HG02981 (cell line): Measurements from ENCODE around the gene KIAA1217.
"Not testable (repeated sequence)": the region's sequence is repeated elsewhere in the genome, so short reads cannot be mapped to it uniquely, and the experiment has no call there.

ENCODE experiments used
- ATAC-seq: cut with Tn5 transposase; IDR thresholded peaks from one replicate; pipeline ENCODE4 v1.9.1; 2021; ENCODE audit warnings: mild to moderate bottlenecking, moderate library complexity; ENCODE audit not compliant: unreplicated experiment

Gene KIAA1217

GRCh38 chr10:24337723-24338122, 128.8 kb downstream of the KIAA1217 start:
- not testable (repeated sequence) for ATAC-seq

- no peak for ATAC-seq
Measured at GRCh38 chr10:24339387-24339786, 130.4 kb downstream of the KIAA1217 start.

DNA sequence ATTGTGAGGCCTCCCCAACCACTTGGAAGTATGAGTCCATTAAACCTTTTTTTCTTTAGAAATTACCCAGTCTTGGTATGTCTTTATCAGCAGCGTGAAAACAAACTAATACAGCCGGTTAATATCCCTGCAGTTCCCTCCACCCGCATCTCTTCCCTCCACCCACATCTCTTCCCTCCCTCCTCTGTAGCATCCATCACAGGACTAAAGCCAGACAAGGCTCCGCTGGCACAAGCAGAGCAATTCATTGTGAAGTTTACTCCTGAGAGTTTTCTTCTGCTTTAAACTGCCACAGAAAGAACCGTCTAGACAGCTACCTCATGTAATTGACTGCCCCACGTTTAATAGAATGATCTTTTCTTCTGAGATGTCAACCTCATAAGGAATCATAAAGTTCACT, 131.5 kb downstream of the KIAA1217 start:
- no peak for ATAC-seq

DNA sequence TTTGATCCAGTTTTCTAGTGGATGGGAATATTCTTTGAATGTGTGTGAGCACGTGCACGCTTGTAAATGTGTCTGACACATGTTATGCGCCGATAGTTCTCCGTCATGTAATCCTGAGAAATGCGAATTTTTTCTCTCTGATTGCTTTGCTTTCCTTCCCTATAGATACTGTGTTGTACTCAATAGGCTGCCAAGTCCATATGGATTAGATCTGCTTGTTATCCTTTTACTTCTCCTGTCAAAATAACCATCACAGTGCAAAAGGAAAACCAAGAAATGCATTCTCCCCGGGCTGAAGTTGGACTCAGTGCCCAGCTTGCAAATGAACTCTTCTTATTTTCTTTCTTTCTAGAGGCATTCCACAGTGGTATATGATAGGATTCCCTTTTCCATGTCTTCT, 131.9 kb downstream of the KIAA1217 start:
- no peak for ATAC-seq

DNA sequence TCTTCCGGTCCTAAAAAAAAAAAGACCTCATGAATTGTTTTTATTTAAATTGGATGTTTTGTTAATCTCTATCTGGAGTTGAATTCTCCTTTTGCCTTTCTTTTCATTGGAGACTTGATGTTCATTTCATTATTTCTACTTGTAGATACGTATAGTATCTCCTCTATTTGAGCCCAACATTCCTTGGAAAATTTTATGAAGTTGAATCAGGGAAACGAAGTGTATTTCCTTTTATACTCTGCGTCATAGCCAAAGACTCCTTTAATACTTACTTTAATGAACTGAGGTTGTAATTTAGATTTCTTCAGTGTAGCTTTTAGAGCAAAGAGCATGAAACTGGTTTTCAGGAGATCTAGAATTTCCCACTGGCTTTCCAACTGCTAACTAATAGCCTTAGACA, 132.4 kb downstream of the KIAA1217 start:
- no peak for ATAC-seq

DNA sequence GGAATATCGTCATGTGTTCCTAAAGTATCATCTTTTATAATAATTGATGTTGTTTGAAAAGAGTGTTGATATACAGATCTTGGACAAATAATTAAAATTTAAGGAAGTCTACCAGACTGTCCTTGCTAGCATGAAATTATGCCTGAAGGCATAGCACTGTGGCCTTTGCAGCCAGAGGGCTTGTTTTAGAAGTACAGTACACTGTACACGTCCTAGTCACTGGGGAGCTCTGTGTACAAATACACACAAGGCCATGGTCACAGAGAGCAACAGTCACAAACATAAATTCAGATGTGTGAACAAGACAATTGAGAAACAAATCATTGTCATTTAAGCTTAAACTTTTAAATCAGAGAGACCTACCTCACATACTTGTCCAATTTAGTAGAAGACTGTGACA, 133.0 kb downstream of the KIAA1217 start:
- no peak for ATAC-seq

DNA sequence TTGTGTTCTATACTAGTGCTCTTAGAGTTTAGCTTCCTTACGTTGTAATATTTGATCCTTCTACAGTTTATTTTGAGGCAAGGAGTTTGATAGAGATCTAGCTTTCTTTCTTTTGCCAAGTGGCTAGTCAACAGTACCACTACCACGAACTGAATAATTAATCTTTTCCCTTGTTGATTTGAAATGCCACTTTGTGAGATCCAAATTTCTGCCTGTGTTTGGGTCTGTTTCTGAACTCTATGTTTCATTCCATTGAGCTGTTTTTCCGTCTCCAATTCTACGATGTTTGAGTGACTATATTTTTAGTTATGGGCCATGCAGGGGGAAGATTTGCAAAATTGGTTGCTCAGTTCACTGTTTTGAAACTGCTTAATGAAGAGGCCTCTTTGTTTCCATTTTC, 134.7 kb downstream of the KIAA1217 start:
- ATAC-seq: no peak

- ATAC-seq: no peak
Measured at GRCh38 chr10:24344279-24344678, 135.3 kb downstream of the KIAA1217 start.

- no peak for ATAC-seq
Measured at GRCh38 chr10:24344695-24345463, 135.9 kb downstream of the KIAA1217 start.

- ATAC-seq: no peak
Measured at GRCh38 chr10:24346877-24347519, 138.1 kb downstream of the KIAA1217 start.

DNA sequence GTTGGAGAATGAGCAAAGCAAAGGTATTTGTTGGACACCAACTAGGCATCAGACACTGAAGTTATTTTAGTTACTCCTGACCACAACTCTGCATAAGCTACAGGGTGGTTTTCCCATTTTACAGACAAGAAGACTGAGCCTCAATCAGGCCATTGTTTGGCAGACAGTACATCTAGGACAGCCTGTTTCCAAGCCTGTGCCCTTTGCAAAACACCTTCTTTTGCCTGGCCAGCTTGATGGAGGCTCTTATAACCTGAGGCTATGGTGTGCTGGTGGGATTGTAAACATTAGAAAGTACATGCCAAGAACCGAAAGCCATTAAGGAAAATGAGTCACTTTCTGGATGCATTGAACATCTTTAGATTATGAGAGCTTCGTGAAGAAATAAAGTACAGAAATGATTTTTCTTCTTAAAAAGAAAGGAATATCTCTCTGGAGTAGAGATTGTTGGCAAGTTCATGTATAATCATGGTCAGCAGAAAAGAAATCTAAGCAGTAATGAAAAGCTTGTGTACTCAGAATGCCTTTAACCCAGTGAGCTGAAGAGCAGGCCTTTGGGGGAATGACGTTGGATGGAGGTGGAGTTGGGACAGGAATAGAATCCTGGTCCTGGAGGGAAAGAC, 140.6 kb downstream of the KIAA1217 start:
- no peak for ATAC-seq

- no peak for ATAC-seq
Measured at GRCh38 chr10:24350070-24350921, 141.4 kb downstream of the KIAA1217 start.

DNA sequence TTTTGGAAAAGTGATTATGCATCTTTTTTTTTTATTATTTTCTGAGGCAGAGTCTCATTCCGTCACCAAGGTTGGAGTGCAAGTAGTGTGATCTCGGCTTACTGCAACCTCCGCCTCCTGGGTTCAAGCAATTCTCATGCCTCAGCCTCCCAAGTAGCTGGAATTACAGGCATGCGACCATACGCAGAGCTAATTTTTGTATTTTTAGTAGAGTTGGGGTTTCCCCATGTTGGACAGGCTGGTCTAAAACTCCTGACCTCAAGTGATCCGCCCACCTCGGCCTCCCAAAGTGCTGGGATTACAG, 141.9 kb downstream of the KIAA1217 start:
- not testable (repeated sequence) for ATAC-seq

DNA sequence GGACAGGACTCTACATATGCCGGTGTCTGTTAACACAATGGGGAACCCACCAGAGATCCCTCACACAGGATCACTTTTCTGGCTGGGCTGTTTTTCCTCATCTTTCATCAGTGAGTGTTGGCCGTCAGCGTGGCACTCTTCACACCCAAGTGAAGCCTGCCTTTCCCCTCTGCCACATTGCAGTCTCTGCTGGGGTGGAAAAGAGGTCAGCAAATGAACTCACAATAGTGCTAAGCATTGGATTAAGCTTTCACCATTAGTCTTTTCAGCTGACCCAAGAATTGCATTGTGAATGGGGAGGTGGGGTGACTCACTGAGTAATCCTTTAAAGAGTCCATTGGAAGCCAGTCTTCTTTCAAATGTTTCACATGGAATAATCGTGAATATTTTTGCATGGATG, 143.0 kb downstream of the KIAA1217 start:
- ATAC-seq: no peak

DNA sequence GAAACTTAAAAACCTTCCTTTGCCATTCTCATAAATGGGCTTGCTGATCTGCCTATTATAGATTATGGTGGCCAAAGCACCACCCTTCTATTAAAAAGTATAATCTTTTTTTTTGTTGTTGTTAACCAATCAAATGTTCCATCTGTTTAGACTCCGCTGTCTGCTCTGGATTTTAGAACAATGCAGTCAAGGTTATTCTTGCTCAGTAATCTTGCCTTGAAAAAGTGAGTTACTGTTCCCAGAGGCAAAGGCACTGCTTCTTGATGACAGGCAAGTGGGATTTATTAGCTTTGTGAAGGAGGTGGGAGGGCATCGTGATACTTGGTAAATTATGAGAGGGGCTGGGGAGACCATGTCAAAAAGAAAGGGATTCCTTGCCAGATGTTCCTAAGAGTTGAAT, 143.5 kb downstream of the KIAA1217 start:
- no peak for ATAC-seq

- no peak for ATAC-seq
Measured at GRCh38 chr10:24353319-24353718, 144.4 kb downstream of the KIAA1217 start.

- no peak for ATAC-seq
Measured at GRCh38 chr10:24355056-24355688, 146.2 kb downstream of the KIAA1217 start.

- no peak for ATAC-seq
Measured at GRCh38 chr10:24357344-24358004, 148.5 kb downstream of the KIAA1217 start.

- ATAC-seq: no peak
Measured at GRCh38 chr10:24358022-24358421, 149.1 kb downstream of the KIAA1217 start.
